Ovary (tissue), 9 donors: Measurements from ENCODE around the gene SS18L1. TPM values are rescaled to one million over a fixed set of nuclear protein-coding genes. Genes with fewer than 3 reads are reported as not detected.

ENCODE experiments used
- DNase-seq, 5 donors: peaks; one replicate each; pipeline ENCODE4 v3.0.0-alpha.2; 2019 to 2020
- H3K27ac ChIP-seq, 2 donors: fragments of 200-600 bp; one replicate each; pipeline versions ENCODE4 v1.5.1 to v1.8.0; 2019 to 2022
- H3K27me3 ChIP-seq: fragments of 200-600 bp; one replicate; pipeline ENCODE4 v1.8.0; 2022
- H3K36me3 ChIP-seq: fragments of 200-600 bp; sonication (generic); one replicate; pipeline ENCODE4 v1.5.1; 2019
- H3K4me1 ChIP-seq: one replicate; pipeline ENCODE4 v1.8.1; 2013; ENCODE audit warnings: mild to moderate bottlenecking, moderate library complexity; ENCODE audit not compliant: insufficient read depth
- H3K4me3 ChIP-seq: fragments of 200-600 bp; sonication (generic); one replicate; pipeline ENCODE4 v1.5.1; 2017
- H3K9me3 ChIP-seq, 2 donors: fragments of 200-600 bp in 1 of 2; sonication (generic) in 1 of 2; one replicate each; pipeline versions ENCODE4 v1.5.1 to v1.8.1; 2013 to 2019; ENCODE audit warnings: mild to moderate bottlenecking in 1 of 2, moderate library complexity in 1 of 2
- EP300 ChIP-seq: sonication (generic); formaldehyde crosslinking; IDR thresholded peaks from one replicate; pipeline ENCODE4 v1.6.1; 2017; ENCODE audit warnings: antibody characterized with exemption
- POLR2A ChIP-seq: fragments of 450-650 bp; IDR thresholded peaks from one replicate; pipeline ENCODE4 v1.6.1; 2017; ENCODE audit warnings: antibody characterized with exemption, mild to moderate bottlenecking, moderate library complexity
- WGBS, 3 donors: extraction: QIAGEN DNeasy Blood & Tissue Kit in 1 of 3; methylation state at CpG; one replicate each; pipeline versions ENCODE4 v1.1.5 to v1.1.7; 2013 to 2017; 5-methylcytosine and 5-hydroxymethylcytosine counted together
- intact Hi-C, 4 donors: fragments of 100-400 bp; cut with DNase I; formaldehyde crosslinking; loops; one replicate each; pipeline versions ENCODE4 v1.11.0 to v1.15.1; 2022 to 2023
- polyA plus RNA-seq, 2 donors: library from polyadenylated mRNA; stranded (reverse); fragments of 200-250 nt in 1 of 2; fragments of 350-450 nt in 1 of 2; fragmentation: Illumina TruSeq in 1 of 2; extraction: RNeasy Lipid Tissue Mini Kit (QIAGEN cat#74804) in 1 of 2; gene quantifications; one replicate each; pipeline ENCODE4 v1.2.3, GENCODE V29; 2013 to 2014
- total RNA-seq, 7 donors: library from RNA; depleted of rRNA in 2 of 7; stranded (reverse); fragments of >200 nt in 2 of 7; fragmentation: NEBNext Ultra II Directional in 3 of 7; extraction: Animal tissue kit (Norgen Biotek cat#: 25700) in 3 of 7; gene quantifications; one replicate each; pipeline versions ENCODE4 v1.1.0 to v1.2.4, GENCODE V29; 2016 to 2023
- TF ChIP-seq, protein P1 (sequence below), 3 donors: fragments of 450-650 bp in 2 of 3; fragments of 200-600 bp in 1 of 3; IDR thresholded peaks; one replicate each; pipeline versions ENCODE4 v1.5.1 to v1.8.0; 2016 to 2022; ENCODE audit warnings: antibody characterized with exemption in 3 of 3, mild to moderate bottlenecking in 1 of 3
- donor health status: DM: no; HTN: no; CAD: no; lungs with moderate emphysema.
- donor health status: DM: no; HTN: no; CAD: no.
- donor health status: Bipolar disorder and iron deficiency.
- donor health status: DM: yes; HTN: yes; CAD: no.
- donor health status: DM: no; HTN: no; CAD: no.
- donor health status: DM: yes; HTN: yes; CAD: no.

The SS18L1 gene
- total and polyA plus RNA-seq, 9 donors: 7.7 to 14.3 (median 12.4) TPM

DNA sequence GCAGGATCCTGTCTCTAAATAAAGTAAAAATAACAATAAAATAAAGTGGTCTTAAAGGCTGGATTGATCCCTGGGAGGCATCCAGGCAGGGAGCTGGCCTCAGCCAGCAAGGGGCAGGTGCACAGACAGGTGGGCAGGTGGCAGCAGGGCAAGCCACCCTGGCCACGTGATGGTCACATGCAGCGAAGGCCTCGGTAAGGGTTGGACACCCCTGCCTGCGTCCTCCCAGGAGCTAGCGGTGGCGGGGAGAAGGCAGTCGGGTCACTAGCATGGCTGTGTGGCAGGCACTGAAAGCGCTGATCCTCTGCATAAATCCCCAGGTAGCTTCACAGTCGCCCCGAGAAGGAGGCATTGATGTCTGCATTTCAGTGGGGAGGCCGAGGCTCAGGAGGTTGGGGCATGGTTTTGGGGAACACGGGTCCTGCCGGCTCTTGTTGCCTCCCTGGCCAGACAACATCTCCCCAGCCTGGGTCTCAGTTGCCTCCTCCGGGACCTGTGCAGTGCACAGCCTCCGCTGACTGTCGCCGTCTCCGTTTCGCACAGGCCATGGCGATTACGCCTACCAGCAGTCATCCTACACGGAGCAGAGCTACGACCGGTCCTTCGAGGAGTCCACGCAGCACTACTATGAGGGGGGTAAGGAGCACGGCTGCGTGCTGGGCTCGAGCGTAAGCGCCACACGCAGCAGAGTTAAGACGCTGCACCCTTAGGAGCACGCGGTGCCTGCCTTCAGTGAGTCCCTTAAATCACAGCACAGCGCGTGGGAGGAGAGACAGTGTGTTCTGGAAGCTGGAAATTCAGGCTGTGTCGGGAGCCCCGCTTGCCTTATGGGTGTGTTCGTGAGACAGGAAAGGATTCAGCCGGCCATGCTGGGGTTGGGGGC, 21.6 kb downstream of the SS18L1 start:
- no peak overlapping the region for H3K27ac ChIP-seq
- TF ChIP-seq, protein P1, sequence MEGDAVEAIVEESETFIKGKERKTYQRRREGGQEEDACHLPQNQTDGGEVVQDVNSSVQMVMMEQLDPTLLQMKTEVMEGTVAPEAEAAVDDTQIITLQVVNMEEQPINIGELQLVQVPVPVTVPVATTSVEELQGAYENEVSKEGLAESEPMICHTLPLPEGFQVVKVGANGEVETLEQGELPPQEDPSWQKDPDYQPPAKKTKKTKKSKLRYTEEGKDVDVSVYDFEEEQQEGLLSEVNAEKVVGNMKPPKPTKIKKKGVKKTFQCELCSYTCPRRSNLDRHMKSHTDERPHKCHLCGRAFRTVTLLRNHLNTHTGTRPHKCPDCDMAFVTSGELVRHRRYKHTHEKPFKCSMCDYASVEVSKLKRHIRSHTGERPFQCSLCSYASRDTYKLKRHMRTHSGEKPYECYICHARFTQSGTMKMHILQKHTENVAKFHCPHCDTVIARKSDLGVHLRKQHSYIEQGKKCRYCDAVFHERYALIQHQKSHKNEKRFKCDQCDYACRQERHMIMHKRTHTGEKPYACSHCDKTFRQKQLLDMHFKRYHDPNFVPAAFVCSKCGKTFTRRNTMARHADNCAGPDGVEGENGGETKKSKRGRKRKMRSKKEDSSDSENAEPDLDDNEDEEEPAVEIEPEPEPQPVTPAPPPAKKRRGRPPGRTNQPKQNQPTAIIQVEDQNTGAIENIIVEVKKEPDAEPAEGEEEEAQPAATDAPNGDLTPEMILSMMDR (IDR thresholded peaks at IDR 0.05): no peak
- TF ChIP-seq EP300: no peak
- no peak for TF ChIP-seq POLR2A
- no peak overlapping the region for H3K4me3 ChIP-seq
- no peaks in the 10 kb centered on the region for H3K9me3 ChIP-seq
- H3K27me3 ChIP-seq: no peaks in the 10 kb centered on the region
- DNase-seq: no peak
- no peaks in the 10 kb centered on the region for H3K4me1 ChIP-seq
- no peaks in the 10 kb centered on the region for H3K36me3 ChIP-seq
- intact Hi-C loops: no loop called here
- 90 to 94% (median 92%) methylated on average over 41 of the region's 41 CpGs for WGBS, 3 donors

DNA sequence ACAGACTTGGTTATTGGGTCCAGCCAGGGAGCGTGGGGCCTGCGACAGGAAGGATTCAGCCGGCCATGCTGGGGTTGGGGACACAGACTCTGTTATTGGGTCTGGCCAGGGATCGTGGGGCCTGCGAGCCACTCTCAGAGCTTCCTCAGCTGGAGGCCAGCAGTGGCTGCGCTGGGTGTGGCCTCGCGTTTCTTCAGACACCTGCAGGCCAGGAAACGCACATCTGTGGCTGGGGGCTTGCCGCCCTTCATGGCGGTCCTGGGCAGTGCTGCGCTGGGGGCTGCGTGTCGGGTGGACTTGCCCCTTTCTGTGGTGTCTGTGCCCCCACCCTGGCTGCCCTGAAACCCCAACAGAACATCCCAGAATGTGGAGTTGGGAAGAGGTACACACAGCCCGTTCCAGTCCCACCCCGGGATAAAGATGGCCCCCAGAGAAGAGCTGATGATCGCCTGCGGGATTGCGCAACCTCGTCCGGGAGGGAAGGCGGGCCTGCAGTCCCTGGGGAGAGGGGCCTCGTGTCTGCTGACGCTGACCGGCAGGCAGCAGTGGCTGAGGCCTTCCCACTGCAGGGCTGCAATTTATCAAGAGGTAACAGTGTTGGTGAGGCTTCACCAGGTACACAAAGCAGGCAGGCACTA, 22.3 kb downstream of the SS18L1 start:
- WGBS, 3 donors: 79 to 88% (median 81%) methylated on average over 19 to 25 of the region's 25 CpGs
- no peaks in the 10 kb centered on the region for H3K4me1 ChIP-seq
- H3K27me3 ChIP-seq: no peaks in the 10 kb centered on the region
- peak in 1 of 5 donors; percentile 48 for DNase-seq
- H3K4me3 ChIP-seq: no peak overlapping the region
- intact Hi-C loops: no loop called here
- no peaks in the 10 kb centered on the region for H3K9me3 ChIP-seq
- H3K36me3 ChIP-seq: no peaks in the 10 kb centered on the region
- TF ChIP-seq, protein P1 (IDR thresholded peaks at IDR 0.05): no peak
- no peak overlapping the region for H3K27ac ChIP-seq

DNA sequence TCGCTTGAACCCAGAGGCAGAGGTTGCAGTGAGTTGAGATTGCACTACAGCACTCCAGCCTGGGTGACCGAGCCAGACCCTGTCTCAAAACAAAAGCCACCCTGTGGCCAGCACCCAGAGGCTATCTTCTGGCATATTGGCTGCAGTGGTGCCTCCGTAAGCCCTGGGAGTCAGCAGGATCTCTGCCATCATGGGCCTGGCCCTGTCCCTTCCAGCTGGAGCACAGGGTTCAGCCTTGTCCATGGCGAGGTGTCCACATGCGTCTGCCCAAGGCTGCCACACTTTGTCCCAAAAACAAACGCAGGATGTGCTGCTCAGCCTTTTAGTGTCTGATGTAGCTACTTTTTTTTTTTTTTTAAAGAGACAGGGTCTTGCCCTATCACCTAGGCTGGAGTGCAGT, 23.9 kb downstream of the SS18L1 start:
- no peak for DNase-seq
- no peaks in the 10 kb centered on the region for H3K27me3 ChIP-seq
- H3K27ac ChIP-seq: no peak overlapping the region
- no peak overlapping the region for H3K4me3 ChIP-seq
- intact Hi-C loops: no loop called here
- TF ChIP-seq, protein P1 (IDR thresholded peaks at IDR 0.05): no peak
- TF ChIP-seq POLR2A (no peak), EP300 (no peak)
- H3K9me3 ChIP-seq: no peaks in the 10 kb centered on the region
- H3K36me3 ChIP-seq: no peaks in the 10 kb centered on the region
- no peaks in the 10 kb centered on the region for H3K4me1 ChIP-seq
- WGBS, 3 donors: 82 to 88% (median 87%) methylated on average over 6 of the region's 6 CpGs

DNA sequence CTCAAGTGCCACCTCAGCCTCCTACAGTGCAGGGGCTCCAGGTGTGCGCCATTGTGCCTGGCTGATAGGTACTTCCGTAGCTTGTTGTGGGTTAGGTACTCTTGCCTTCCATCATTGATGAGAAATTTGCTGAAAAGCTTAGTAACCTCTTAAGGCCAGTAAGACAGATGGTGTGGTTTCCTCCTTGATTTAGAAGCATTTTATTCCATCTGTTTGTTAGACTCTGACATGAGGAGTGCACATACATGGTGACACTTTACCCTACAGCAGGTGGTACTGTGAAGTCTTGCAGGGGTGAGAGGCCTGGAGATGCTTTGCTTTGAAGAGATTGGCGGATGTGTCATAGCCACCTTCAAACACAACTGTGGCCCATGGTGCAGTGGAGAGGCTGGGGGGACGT, 24.5 kb downstream of the SS18L1 start:
- TF ChIP-seq EP300: no peak
- no peak for TF ChIP-seq POLR2A
- TF ChIP-seq, protein P1 (IDR thresholded peaks at IDR 0.05): no peak
- no peaks in the 10 kb centered on the region for H3K4me1 ChIP-seq
- no peak overlapping the region for H3K27ac ChIP-seq
- H3K27me3 ChIP-seq: no peaks in the 10 kb centered on the region
- H3K4me3 ChIP-seq: no peak overlapping the region
- H3K9me3 ChIP-seq: no peaks in the 10 kb centered on the region
- no peaks in the 10 kb centered on the region for H3K36me3 ChIP-seq
- 90 to 93% (median 93%) methylated on average over 4 of the region's 4 CpGs for WGBS, 3 donors
- no peak for DNase-seq
- intact Hi-C loops: no loop called here
